ENCODE measurements around the gene HINT3.

- TF ChIP-seq CTCF (IDR thresholded peaks at IDR 0.05) (no peak), POLR2A (IDR thresholded peaks at IDR 0.05) (peak; percentile 94)
These were observed 29.9 kb downstream of the HINT3 start, which contains the start of gene TRMT11 for GRCh38 chr6:125986301-125987025.
